Stimulated activated CD8-positive, alpha-beta memory T cell treated with anti-CD3 and anti-CD28 coated beads, Interleukin-4, amount 100 ng/mL, for 1 hour (primary cell): ENCODE measurements around the gene ZNF83.
"Not testable (repeated sequence)": the region's sequence is repeated elsewhere in the genome, so short reads cannot be mapped to it uniquely, and the experiment has no call there.

ENCODE experiments used
- DNase-seq, 2 donors: peaks; one replicate each; pipeline ENCODE4 v3.0.0-alpha.2; 2020; ENCODE audit warnings: low read depth in 2 of 2, low spot score in 1 of 2

ZNF83 gene

DNA sequence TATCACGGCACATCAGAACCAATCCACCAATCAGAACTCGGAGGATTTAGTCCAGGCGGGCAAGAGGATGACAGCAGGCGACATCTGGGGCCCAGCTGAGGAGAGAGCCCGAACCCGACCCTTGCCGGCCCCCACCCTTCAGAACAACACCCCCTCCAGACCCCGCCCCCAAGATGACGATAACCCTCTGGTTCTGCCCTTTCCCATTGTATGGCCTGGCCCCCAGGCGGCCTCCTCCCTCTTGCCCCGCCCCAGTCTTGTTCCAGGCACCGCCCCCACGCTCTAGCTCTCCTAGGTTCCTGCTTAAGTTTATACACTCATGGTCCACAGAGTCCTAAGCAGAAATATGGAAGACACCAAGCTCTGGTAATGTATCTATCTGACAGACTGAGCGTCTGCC is 2.8 kb upstream of the ZNF83 start:
- no peak for DNase-seq

DNA sequence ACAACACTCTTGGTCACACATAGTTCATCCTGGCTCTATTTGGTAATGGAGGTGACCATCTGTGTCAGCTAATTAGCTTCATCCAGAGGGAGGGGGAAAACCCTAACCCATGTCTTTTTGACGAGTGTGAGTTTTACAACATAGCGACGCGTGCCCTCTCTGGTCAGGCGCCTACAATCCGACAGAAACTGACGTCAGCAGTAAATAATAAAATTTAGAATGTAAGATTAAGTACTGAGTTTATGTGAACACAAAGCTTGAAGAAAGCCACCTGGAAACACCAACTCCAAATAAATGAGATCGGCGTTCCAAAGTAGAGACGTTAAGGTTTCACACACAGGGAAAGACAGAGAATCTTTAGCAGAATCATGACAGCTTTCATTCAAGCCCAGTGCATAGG is 1.8 kb upstream of the ZNF83 start:
- no peak for DNase-seq

DNA sequence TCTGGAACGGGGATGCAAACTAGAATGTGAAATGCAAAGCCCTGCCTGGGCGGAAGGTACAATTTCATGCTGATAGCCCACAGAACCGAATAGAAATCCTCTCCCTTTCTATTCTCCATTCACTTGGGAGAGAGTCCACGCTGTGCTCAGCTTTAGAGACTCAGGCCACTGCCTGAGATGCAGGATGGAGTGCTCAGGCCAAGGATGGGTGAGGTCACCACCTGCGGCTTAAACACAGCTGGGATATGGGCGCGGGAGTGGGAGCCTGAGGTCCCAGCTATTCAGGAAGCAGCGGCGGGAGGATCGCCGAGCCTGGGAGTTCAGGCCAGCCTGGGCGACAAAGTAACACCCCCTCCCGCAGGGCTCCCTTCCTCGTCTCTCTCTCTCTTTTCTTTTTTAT is 446 bp upstream of the ZNF83 start:
- DNase-seq: no peak

DNA sequence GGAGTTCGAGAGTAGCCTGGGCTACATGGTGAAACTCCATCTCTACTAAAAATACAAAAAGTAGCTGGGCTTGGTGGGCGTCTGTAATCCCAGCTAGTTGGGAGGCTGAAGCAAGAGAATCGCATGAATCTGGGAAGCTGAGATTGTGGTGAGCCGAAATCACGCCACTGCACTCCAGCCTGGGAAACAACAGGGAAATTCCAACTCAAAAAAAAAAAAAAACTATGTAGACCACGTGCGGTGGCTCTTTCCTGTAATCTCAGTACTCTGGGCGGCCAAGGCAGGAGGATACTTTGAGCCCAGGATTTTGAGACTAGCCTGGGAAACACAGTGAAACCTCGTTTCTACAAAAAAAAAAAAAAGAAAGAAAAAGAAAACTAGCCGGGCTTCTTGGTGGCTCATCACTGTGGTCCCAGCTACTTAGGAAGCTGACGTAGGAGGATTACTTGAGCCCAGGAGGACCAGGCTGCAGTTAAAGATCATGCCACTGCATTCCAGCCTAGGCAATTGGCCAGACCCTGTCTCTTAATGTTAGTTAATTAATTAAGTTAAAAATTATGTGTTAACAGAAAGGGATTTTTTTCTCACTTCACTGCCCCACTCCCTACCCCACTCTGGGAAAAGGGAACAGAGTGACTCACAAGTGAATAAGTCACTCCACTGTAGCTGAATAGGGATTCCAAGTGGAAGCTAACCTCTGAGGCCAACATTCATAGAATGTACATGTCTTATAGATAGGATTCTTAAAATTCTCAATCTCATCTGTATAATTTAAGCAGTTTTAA is 2.2 kb downstream of the ZNF83 start:
- no peak for DNase-seq

DNA sequence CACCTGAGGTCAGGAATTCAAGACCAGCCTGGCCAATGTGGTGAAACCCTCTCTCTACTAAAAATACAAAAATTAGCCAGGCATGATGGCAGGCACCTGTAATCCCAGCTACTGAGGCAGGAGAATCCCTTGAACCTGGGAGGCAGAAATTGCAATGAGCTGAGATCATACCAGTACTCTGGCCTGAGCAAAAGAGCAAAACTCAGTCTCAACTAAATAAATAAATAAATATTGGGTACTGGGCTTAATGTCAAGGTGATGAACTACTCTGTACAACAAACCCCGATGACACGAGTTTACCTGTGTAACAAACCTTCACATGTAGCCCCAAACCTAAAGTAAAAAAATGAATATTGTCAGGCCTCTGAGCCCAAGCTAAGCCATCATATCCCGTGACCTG is 10.7 kb downstream of the ZNF83 start:
- not testable (repeated sequence) for DNase-seq

DNA sequence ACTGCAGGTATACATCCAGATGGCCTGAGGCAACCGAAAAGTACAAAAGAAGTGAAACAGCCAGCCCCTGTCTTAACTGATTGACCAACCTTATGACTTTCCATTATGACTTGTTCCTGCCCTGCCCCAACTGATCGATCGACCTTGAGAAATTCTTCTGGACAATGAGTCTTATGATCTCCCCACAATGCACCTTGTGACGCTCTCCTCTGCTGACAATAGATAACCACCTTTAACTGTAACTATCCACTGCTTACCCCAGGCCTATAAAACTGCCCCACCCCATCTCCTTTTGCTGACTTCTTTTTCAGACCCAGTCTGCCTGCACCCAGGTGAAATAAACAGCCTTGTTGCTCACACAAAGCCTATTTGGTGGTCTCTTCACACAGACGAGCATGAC is 11.2 kb downstream of the ZNF83 start:
- DNase-seq: no peak

DNA sequence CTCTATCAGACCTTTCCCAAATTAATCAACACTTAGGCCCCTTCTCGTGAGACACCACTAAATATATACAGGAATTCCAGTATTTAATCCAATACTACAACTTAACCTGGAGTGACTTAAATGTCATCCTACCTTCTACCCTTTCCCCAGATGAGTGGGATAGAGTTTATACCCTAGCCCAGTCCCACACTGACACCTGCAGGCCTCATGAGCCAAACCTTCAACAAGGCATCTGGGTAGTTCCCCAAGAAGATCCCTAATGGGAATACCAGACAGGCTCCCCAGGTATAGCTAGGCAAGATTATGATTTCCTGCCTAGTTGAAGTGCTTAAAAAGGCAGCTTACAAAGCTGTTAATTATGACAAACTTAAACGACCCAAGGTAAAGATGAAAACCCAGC is 15.9 kb downstream of the ZNF83 start:
- DNase-seq: no peak

DNA sequence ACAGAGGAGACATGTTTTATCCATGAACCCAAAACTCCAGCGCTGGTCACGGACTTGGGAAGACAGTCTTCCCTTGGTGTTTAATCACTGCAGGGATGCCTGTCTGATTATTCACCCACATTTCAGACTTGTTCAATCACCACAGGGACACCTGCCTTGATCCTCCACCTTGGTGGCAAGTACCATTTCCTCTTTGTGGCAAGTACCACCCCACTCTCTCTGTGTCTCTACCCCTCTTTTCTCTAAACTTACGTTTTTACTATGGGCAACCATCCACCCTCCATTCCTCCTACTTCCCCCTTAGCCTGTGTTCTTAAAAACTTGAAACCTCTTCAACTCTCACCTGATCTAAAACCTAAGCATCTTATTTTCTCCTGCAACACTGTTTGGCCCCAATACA is 16.8 kb downstream of the ZNF83 start:
- no peak for DNase-seq

DNA sequence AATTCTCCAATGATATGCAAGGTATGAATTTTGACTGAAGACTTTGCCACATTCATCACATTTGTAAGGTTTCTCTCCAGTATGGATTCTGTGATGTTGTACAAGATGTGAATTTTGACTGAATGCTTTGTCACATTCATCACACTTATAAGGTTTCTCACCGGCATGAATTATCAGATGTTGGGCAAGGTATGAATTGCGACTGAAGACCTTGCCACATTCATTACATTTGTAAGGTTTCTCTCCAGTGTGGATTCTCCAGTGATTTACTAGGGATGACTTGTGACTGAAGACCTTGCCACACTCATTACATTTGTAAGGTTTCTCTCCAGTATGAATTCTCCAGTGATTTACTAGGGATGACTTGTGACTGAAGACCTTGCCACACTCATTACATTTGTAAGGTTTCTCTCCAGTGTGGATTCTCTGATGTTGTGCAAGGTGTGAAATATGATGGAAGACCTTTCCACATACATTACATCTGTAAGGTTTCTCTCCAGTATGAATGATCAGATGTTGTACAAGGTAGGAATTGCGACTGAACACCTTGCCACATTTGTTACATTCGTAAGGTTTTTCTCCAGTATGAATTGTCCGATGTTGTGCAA is 24.8 kb downstream of the ZNF83 start:
- no peak for DNase-seq

DNA sequence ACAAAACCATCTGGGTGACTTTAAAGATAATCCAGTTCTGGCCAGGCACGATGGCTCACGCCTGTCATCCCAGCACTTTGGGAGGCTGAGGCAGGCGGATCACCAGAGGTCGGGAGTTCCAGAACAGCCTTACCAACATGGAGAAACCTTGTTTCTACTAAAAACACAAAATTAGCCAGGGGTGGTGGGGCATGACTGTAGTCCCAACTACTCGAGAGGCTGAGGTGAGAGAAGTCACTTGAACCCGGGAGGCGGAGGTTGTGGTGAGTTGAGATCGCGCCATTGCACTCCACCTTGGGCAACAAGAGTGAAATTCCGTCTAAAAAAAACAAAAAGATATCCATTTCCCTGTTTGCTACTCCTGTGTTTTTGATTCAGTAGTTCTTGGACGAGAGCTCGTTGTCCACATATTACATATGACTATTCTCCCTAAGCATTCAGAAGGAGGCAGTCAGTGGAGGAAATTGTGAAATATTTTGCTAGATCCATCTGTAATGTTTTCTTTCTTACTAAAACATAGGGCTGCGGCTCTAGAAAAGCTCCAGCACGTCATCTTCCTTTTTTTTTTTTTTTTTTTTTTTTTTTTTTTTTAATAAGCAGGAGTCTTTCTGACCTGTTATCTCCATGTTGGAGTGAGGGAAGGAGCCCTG is 34.5 kb downstream of the ZNF83 start:
- no peak for DNase-seq

DNA sequence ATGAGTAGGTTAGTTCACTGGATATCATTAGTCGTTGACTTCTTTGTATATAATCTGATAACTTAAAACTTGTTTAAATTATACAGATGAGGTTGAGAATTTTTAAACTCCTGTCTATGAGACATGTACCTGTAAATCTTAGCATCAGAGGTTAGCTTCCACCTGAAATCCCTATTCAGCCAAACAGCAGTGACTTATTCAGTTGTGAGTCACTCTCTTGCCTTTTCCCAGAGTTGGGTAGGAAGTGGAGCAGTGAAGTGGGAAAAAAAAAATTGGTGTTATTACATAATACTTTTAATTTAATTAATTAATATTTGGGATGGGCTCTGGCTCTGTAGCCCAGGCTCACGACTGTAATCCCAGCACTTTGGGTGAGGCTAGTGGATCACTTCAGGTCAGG is 35.2 kb downstream of the ZNF83 start:
- no peak for DNase-seq

DNA sequence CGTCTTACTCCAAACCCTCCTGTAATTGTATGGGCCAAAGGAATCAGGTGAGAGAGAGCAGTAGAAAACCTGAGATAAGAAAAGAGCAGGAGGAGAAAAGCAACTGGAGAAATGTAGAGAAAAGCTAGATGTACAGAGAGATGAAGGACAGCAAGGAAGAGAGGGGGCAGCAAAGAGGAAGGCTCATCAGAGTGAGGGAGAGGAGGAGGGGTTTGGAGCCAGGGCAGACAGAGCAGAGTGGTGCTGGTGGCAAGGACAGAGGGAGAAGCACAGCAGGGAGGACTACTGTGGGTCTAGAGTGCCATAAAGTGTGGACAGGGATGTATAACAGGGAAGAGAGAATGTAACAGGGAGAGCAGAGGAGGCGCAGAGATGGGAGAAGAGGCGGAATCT is 36.2 kb downstream of the ZNF83 start:
- DNase-seq: not testable (repeated sequence)

DNA sequence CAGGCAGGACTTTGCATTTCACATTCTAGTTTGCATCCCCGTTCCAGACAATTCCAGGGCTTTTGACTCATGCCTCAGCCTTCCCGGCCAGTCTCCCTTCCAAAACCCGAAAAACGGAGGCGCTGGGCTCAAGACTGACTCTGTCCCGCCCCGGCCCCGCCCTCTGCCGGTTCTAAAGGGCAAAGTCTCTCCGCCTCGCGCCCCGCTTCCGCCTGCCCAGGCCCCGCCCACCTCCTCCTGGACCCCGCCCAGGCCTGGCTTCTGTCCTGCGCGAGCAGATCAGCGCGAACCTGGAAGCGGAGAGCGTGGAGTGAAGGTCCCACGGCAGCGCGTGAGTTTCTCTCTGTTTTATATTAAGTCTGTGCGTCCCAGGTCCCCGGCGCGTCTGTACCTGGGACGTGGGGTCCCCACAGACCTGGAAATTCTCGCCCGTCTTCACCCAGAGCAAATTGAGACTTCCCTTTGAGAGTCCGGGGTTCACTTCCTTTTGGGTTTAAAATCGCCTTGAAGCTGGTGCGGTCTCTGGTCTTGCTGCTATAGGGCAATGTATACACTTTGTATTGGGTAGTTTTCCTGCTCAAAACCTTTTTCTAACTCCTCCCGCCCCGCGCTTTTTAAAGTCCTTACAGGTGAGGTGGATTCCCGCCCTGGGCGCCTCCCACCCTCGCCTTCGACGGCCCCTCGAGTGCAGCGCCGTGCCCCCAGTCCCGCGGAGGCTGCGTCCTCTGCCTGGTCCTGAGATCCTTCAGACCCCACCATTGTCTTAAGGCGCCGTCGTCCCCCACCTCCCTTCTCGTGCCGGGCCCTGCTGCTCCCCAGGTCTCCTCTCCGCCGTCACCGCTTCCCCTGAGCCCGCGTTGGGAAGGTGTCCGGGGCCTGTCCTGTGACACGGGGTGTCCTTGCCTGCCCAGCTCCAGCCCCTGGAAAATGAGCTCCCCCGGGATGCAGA is 36.9 kb downstream of the ZNF83 start:
- peak; percentile 87 to 90 for DNase-seq

DNA sequence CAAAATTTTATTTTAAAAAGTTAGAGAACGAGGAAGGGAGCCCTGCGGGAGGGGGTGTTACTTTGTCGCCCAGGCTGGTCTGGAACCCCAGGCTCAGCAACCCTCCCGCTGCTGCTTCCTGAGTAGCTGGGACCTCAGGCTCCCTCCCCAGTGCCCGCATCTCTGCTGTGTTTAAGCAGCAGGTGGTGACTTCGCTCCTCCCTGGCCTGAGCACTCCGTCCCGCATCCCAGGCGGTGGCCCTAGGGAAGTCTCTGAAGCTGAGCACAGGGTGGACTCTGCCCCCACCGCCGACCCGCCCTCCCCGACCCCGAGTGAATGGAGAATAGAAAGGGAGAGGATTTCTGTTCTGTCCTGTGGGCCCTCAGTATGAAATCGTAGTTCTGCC is 37.5 kb downstream of the ZNF83 start:
- no peak for DNase-seq

DNA sequence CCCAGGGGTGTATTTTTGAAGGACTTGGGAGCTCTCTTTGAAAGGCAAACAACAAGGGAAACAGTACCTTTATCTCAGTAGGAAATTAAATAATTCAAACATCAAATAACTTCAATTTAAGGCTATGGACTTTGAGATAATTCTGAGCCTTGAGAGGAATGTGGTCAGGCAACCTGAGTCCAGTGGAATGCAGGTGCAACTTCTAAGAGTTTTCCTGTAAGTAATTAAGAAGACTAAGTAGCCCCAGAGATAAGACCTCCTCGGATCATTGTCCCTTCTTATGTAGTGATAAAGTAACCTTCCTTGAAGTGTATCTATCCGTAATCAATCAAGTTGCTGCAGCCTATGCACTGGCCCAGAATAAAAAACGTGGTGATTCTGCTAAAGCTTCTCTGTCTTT is 38.9 kb downstream of the ZNF83 start:
- DNase-seq: no peak

DNA sequence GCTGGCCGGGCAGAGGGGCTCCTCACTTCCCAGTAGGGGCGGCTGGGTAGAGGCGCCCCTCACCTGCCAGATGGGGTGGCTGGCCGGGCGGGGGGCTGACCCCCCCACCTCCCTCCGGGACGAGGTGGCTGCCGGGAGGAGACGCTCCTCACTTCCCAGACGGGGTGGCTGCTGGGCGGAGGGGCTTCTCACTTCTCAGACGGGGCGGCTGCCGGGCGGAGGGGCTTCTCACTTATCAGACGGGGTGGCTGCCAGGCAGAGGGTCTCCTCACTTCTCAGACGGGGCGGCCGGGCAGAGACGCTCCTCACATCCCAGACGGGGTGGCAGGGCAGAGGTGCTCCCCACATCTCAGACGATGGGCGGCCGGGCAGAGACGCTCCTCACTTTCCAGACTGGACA is 44.7 kb downstream of the ZNF83 start:
- DNase-seq: not testable (repeated sequence)

DNA sequence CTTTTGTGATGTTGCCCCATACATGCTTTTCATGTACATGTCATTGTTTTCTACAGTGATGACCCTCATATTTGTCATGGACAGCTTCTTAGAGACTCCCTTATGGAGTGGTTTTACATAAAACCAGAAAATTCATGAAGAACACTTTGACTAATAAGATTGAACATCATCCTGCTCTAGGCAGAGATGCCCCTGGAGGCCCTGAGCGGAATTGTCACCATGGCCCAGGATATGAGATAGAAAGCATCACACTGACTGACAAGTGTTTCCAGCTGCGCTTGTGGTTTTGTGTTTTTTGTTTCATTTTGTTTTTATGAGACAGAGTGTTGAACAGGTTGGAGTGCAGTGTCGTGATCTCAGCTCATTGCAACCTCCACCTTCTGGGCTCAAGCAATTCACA is 45.9 kb downstream of the ZNF83 start:
- DNase-seq: no peak

DNA sequence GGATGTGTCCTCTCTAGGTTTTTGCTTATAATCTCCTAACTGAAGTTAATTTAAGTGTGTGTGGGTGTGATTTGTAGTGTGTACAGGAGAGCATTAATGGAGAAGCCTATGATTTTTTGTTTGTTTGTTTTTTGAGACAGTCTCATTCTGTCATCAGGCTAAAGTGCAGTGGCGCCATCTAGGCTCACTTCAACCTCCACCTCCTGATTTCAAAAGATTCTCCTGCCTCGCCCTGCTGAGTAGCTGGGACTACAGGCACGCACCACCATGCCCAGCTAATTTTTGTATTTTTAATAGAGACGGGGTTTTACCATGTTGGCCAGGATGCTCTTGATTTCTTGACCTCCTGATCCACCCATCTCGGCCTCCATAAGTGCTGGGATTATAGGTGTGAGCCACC is 47.4 kb downstream of the ZNF83 start:
- DNase-seq: no peak

DNA sequence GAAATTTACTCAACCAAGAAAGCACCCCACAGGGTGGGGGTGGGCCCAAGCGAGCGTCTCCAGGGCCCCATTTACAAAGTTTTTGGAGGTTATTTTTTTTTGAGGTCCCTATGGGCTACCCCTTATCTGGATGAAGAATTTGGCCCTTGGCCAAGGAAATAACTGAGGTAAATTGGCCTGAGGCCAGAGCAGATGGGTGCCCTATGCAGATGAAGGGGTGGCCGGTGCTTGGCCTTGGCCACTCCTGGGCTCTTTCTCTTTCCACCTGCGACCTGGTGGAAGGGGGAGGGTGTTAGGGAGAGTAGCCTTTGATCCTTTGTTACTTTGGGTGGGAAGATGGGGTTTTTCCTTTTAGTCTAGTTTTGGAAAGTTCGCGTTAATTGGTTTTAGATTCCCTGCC is 52.6 kb downstream of the ZNF83 start:
- no peak for DNase-seq

DNA sequence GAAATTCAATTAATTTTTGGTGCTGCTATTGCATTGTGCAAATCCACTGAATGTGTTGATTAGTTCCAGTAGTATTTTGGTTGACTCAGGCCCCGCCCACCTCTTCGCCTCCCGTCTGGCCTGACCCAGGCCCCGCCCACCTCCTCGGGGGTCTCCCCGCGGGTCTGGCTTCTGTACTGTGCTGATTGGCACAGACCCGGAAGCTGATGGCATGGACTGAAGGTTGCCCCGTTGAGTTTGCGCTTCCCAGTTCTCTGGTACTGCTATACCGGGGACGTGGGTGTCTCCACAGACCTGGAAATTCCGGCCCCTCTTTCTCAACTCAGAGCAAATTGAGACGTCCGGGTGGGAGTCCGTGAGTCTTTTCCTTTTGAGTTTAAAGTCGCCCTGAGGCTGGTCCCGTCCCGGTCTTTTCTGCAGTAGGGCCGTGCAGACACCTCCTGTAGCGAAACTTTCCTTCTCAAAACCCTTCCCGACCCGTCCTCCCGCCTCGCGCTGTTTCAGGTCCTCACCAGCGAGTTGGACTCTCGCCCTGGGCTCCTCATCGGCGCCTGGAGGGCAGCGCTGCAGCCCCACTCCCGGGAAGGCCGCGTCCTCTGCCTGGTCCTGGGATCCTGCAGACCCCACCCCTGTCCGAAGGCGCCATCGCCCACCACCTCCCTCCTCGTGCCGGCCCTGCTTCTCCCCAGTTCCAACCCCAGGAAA is 53.3 kb downstream of the ZNF83 start:
- no peak for DNase-seq
